ENCODE data around the gene FKBP15.
A peak's percentile ranks its signal among the peaks of the same experiment; 100 is the strongest.

Gene FKBP15

GRCh38 chr9:113228130-113228665, 7.1 kb upstream of the FKBP15 start:
- DNase-seq, result no peak

- DNase-seq, result peak in 2 of 3 donors; percentile 52 to 75
Observed at GRCh38 chr9:113227436-113227835, 6.4 kb upstream of the FKBP15 start.

GRCh38 chr9:113223963-113224362, 2.9 kb upstream of the FKBP15 start:
- no peak for DNase-seq

- peak; percentile 35 to 63 (median 39) for DNase-seq
Observed at GRCh38 chr9:113222482-113222841, 1.4 kb upstream of the FKBP15 start.

GRCh38 chr9:113221800-113222481, 864 bp upstream of the FKBP15 start:
- peak in 2 of 3 donors; percentile 20 to 33 for DNase-seq

GRCh38 chr9:113220467-113221002, 542 bp downstream of the FKBP15 start:
- peak in 1 of 3 donors; percentile 21 for DNase-seq

GRCh38 chr9:113219969-113220368, 1.1 kb downstream of the FKBP15 start:
- peak; percentile 48 to 72 (median 66) for DNase-seq

GRCh38 chr9:113219186-113219936, 1.7 kb downstream of the FKBP15 start:
- peak; percentile 49 to 89 (median 85) for DNase-seq

GRCh38 chr9:113216406-113216805, 4.7 kb downstream of the FKBP15 start:
- no peak for DNase-seq

- DNase-seq, result peak in 2 of 3 donors; percentile 29 to 38
Observed at GRCh38 chr9:113215132-113215531, 5.9 kb downstream of the FKBP15 start.

GRCh38 chr9:113210815-113211214, 10.3 kb downstream of the FKBP15 start:
- DNase-seq, result peak; percentile 29 to 80 (median 56)

- DNase-seq, result peak; percentile 37 to 79 (median 71)
Observed at GRCh38 chr9:113205861-113206260, 15.2 kb downstream of the FKBP15 start.

GRCh38 chr9:113205432-113205831, 15.6 kb downstream of the FKBP15 start:
- peak in 1 of 3 donors; percentile 21 for DNase-seq

- DNase-seq, result no peak
Observed at GRCh38 chr9:113199683-113200329, 21.3 kb downstream of the FKBP15 start.

- no peak for DNase-seq
Observed at GRCh38 chr9:113192455-113192854, 28.6 kb downstream of the FKBP15 start.

GRCh38 chr9:113187929-113188595, 33.0 kb downstream of the FKBP15 start:
- DNase-seq, result peak; percentile 92 to 96 (median 96)

GRCh38 chr9:113186137-113186755, 34.8 kb downstream of the FKBP15 start:
- DNase-seq, result no peak

GRCh38 chr9:113185271-113185670, 35.8 kb downstream of the FKBP15 start:
- DNase-seq, result no peak

- peak; percentile 46 to 73 (median 59) for DNase-seq
Observed at GRCh38 chr9:113184539-113184938, 36.5 kb downstream of the FKBP15 start.

- peak; percentile 29 to 59 (median 54) for DNase-seq
Observed at GRCh38 chr9:113183956-113184488, 37.1 kb downstream of the FKBP15 start.

- no peak for DNase-seq
Observed at GRCh38 chr9:113181165-113181564, 39.9 kb downstream of the FKBP15 start.

GRCh38 chr9:113179839-113180238, 41.2 kb downstream of the FKBP15 start:
- no peak for DNase-seq

Data from suppressor macrophage treated with lipopolysaccharide for 1 hour (primary cell).